ENCODE data around the gene TRIM44. TPM values are rescaled to one million over a fixed set of nuclear protein-coding genes. Genes with fewer than 3 reads are reported as not detected.
"Not testable (repeated sequence)": the region's sequence is repeated elsewhere in the genome, so short reads cannot be mapped to it uniquely, and the experiment has no call there.

Gene TRIM44
- total RNA-seq, 1 experiment from 2014 or later: 32.2 TPM

DNA sequence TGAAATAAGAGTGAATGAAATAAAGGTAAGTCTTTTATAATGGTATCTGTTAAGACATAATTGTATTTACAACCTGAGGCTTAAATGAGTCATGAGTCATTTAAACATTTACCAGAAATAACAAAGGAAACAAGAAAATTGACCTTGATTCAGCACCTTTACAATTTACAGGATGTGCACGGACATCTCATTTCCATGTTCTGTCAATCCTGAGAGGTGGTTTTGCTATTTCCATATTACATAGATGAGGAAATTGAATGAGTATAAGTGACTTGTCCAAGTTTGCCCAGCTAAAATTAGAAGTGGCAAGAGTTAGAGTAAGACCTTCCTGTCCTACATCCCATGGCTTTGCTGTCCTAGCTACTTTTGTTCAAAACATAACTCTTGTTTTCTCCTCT is 89.1 kb downstream of the TRIM44 start:
- no peak for DNase-seq (ENCODE audit: low spot score)

DNA sequence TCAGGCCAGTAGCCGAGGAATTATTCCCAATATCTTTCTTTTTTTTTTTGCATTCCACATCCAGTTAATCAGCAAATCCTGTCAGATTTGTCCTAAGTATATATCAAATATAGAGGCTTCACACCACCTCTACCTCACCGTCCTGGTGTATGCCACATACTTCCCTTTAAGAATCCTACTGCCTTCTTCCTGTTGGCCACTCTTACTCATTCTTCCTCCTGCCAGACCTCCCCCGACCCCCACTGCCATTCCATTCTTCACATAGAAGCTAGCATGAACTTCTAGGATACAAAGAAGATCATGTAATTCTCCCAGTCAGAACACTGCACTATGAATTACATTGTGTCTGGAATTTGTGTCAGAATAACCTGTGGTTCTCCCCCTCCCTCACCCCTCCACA is 89.5 kb downstream of the TRIM44 start:
- DNase-seq (ENCODE audit: low spot score): no peak

DNA sequence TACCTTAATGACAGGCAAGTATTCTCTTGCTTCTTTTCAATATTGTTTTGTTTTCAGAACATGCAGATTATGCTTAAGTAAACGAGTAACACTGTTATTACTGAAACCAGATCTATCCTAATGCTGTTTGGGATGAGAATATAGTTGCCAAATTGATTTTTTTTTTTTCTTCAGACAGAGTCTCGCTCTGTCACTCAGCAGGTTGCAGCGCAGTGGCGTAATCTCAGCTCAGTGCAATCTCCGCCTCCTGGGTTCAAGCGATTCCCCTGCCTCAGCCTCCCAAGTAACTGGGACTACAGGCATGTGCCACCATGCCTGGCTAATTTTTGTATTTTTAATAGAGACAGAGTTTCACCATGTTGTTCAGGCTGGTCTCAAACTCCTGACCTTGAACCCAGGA is 91.0 kb downstream of the TRIM44 start:
- not testable (repeated sequence) for DNase-seq (ENCODE audit: low spot score)

DNA sequence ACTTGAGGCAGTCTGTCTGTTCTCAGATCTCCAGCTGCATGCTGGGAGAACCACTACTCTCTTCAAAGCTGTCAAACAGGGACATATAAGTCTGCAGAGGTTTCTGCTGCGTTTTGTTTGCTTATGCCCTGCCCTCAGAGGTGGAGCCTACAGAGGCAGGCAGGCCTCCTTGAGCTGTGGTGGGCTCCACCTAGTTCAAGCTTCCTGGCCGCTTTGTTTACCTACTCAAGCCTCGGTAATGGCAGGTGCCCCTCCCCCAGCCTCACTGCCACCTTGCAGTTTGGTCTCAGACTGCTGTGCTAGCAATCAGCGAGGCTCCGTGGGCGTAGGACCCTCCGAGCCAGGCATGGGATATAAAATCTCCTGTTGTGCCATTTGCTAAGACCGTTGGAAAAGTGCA is 97.4 kb downstream of the TRIM44 start:
- DNase-seq (ENCODE audit: low spot score): peak; percentile 52

DNA sequence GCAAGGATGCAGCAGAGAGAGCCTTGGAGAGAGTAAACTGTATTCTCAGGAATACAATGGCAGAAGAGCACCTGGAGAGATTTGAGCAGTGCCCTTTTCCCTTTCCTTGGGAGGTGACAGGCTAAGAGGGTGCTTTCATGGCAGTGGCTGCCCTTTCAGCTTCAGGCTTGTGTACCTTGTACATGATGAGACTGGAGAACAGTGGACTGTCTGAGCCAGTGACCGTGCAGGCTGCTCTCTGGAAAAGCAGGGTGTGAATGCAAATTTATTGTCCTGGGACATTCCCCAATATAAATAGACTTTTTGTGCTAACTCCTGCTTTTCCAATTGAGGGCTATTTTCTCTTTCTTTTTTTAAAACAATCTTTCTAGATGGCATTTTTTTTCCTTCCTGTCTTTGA is 99.3 kb downstream of the TRIM44 start:
- no peak for DNase-seq (ENCODE audit: low spot score)

DNA sequence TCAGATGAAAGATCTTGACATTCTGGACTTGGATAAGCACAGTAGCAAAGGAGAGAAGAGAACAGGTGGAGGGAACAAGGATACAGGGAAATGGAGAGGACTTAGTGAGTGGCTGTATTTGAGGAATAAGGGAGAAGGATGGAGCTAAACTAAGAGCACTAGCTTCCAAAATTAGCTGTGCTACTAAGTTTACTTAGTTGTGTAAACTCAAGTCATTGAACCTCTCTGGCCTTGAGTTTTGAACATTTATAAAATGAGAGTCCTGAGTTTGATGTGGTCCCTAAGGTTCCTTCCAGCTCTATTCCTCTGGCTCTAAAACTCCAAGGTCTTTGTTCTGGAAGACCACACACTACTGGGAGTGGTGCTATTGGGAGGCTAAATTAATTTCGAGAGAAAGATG is 100.7 kb downstream of the TRIM44 start:
- DNase-seq (ENCODE audit: low spot score): no peak

DNA sequence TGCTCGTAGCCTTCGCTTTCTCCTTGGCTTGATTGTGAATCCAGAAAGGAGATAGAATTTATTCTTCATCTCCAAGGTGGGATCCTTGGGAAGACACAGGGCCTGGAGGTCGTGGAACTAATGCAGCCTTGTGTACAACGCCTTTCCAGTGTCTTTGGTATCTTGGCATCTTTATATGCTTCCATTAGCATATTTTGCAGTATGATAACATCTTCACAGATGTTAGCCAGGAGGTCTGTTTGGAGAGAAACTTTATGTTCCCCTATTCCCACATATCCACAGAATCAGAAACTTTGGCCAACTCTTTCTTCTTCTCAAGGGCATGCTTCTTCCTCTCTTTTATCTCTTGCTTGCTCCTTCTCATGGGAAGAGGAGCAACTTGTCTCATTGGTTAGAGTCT is 101.2 kb downstream of the TRIM44 start:
- DNase-seq (ENCODE audit: low spot score): no peak

DNA sequence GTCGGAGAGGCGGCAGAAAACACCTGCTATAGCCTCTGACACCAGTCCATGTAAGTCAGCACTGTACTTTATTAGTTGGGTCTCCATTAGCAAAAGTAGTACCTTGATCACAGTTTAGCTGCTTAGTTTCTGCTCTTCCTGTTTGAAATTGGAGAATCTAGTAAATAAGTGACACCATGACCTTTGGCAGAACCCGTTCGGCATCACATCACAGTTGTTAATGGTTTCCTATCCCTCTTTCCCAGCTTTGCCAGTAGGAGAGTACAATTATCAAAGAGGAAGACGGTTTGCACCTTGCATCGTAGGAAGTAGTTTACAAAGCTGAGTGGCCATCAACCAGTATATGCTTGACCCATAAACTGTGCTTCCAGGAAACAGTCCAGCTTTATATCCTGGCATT is 101.8 kb downstream of the TRIM44 start:
- DNase-seq (ENCODE audit: low spot score): no peak

DNA sequence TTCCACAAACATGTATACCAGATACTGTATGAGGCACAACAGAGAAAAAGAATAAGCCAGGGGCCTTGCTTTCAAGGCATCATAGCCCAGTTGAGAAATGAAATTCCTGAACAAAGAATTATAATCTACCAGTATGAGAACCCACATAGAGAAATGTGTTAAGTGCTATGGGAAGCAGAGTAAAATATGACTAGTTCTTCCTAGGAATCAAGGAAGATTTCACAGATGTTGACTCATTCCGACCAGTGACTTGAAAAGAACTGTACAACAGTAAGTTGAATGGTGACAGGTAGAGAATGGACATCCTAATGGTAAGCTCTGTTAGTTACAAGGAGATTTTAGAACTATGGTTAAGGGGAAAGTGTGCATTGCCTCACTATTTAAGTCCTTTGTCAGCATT is 102.6 kb downstream of the TRIM44 start:
- DNase-seq (ENCODE audit: low spot score): no peak

DNA sequence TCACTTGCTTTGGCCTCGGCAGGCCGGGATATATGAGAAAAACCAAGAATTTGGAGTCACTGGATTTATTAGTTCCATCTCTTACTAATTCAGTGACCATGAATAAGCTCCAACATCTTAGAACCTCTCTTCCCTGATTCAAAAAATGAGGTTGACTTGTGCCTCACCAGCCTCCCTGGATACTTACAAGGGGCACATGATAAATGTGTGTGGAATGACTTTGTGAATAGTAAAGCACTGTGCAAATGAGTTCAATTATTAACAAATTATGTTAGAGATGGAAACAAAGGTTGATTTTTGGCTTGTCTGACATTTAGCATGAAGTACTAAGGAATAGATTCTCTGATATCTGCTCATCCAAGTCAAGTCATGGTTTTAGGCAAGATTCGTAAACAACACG is 104.1 kb downstream of the TRIM44 start:
- DNase-seq (ENCODE audit: low spot score): no peak

DNA sequence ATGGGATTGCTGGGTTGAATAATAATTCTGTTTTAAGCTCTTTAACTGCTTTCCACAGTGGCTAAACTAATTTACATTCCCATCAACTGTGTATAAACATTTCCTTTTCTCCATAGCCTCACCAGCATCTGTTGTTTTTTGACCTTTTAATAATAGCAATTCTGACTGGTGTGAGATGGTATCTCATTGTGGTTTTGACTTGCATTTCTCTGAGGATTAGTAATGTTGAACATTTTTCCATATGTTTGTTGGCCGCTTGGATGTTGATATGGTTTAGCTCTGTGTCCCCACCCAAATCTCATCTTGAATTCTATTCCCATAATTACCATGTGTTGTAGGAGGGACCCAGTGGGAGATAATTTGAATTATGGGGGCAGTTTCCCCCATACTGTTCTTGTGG is 107.8 kb downstream of the TRIM44 start:
- not testable (repeated sequence) for DNase-seq (ENCODE audit: low spot score)

DNA sequence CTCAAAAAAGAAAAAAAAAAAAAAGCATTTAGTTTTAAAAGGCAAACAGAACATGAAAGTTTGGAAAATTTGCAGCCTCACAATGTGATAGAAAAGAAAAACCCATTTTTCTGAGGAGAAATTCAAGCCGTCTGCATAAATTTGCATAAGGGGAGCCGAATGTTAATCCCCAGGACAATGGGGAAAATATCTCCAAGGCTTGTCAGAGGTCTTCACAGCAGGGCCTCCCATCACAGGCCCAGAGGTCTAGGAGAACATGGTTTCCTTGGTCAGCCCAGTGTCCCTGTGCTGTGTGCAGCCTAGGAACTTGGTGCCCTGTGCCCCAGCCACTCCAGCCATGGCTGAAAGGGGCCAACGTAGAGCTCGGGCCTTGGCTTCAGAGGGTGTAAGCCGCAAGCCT is 109.1 kb downstream of the TRIM44 start:
- no peak for DNase-seq (ENCODE audit: low spot score)

DNA sequence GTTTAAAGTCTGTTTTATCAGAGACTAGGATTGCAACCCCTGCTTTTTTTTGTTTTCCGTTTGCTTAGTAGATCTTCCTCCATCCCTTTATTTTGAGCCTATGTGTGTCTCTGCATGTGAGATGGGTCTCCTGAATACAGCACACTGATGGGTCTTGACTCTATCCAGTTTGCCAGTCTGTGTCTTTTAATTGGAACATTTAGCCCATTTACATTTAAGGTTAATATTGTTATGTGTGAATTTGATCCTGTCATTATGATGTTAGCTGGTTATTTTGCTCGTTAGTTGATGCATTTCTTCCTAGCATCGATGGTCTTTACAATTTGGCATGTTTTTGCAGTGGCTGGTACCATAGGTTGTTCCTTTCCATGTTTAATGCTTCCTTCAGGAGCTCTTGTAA is 114.7 kb downstream of the TRIM44 start:
- not testable (repeated sequence) for DNase-seq (ENCODE audit: low spot score)

DNA sequence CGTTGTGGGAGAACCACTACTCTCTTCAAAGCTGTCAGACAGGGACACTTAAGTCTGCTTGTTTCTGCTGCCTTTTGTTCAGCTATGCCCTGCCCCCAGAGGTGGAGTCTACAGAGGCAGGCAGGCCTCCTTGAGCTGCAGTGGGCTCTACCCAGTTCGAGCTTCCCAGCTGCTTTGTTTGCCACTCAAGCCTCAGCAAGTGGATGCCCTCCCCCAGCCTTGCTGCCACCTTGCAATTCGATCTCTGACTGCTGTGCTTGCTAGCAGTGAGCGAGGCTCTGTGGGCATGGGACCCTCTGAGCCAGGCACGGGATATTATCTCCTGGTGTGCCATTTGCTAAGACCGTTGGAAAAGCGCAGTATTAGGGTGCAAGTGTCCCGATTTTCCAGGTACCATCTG is 116.4 kb downstream of the TRIM44 start:
- not testable (repeated sequence) for DNase-seq (ENCODE audit: low spot score)

DNA sequence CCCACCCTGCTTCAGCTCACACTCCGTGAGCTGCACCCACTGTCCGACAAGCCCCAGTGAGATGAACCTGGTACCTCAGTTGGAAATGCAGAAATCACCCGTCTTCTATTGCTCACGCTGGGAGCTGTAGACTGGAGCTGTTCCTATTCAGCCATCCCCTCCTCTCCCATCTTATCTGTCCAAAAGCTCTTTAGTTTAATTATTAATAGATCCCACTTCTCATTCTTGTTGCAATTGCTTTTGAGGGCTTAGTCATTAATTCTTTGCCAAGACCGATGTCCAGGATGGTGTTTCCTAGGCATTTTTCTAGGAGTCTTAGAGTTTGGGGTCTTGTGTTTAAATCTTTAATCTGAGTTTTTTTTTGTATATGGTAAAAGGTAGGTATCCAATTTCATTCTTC is 116.8 kb downstream of the TRIM44 start:
- no peak for DNase-seq (ENCODE audit: low spot score)

DNA sequence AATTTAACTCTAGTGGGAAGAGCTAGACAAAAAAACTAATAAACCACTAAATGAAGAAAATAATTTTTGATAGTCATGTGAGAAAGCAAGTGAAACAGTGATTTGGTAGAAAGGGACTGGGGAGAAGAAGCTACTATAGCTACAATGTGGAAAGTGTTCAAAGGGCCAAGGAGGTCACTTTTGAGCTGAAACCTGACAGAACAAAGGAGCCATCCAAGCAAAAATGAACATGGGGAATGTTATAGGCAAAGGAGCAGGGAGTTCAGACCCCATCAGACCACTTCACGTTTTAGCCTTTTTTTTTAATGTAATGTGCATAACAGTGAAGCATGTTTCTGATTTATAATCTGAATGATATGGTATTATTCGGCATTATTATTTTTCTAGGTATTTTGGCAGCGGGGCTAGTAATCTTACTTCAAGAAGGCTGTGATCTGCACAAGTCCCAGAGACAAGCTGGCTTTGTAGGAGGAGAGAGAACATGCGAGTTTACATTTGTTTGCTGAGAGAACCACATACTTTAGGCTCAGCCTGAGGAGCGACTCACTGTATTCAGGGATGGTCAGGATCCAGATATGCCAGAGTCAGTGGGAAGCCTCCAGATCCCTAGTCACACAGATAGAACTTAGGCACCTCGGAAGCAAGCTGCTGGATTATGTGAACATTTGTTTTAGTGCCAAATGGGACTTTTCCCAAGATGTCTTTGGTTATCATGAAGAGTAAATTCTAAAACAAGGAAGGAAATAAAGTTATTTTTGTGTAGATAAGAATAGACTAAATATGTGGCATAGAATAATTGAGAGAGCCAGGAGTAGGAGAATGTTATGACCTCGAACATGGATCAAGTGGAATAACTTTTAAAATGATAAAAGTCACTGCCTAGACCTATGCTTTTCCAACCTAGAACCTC is 118.6 kb downstream of the TRIM44 start:
- DNase-seq (ENCODE audit: low spot score): no peak

DNA sequence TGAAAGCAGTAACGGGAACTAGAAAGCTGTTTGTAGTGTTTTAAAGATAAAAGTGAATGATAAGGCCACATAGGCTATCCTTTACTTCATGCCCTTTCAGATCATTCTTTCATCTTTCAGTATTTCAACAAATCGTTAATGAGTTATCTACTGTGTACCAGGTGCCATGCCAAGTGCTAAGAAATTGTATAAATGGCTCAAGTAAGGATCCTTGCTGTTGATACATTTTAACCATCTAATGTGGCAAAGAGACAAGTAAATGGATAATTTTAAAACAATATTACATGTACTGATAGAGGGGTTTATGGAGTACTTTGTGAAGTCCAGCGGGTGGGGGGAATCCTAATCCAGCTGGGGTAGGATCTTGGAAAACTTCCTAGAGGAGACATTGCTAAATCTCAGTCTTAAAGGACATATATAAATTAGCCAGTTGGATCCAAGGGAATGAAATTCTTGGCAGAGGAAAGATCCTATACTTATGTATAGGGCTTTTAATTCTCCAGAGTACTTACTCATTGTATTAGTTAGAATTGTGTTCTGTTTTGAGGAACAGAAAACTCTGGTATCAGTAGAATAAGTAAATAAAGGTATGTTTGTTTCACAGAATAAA is 119.4 kb downstream of the TRIM44 start:
- no peak for DNase-seq (ENCODE audit: low spot score)

DNA sequence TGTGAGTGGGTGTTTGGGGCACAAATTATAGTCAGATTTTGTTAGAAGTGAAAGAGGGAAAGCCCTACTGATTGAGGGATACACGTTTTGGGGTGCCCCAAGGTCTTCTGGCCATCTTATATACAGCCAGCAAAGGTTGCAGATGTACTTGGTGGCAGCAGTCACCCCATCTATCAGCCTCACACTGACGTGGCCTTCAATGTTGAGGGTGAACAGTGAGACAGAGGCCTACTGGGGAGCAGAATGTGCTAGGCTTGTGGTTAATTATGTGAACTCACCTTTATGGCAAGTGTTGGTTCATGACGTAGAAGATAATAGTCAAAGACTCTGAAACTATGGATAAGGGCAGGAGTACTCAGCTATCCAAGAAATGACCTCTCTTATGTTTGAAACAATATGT is 121.2 kb downstream of the TRIM44 start:
- DNase-seq (ENCODE audit: low spot score): no peak

DNA sequence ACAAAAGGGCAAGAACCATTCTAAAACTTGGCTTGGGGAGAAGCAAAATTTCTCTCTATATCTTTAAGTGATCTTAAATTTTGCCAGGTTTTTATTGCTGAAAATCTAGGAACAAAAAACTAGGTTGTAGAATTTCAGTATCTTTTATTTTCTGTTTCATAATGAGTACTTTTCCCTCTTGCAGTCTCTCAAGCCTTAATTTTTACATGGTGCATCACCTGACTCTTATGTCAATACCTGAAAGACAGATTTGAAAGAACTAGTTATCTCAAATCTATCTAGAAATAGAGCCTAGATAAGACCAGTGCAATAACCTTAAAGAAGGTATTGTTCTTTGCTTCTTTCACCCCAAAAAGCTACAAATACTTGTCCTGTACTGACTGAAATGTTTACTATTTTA is 122.1 kb downstream of the TRIM44 start:
- no peak for DNase-seq (ENCODE audit: low spot score)

DNA sequence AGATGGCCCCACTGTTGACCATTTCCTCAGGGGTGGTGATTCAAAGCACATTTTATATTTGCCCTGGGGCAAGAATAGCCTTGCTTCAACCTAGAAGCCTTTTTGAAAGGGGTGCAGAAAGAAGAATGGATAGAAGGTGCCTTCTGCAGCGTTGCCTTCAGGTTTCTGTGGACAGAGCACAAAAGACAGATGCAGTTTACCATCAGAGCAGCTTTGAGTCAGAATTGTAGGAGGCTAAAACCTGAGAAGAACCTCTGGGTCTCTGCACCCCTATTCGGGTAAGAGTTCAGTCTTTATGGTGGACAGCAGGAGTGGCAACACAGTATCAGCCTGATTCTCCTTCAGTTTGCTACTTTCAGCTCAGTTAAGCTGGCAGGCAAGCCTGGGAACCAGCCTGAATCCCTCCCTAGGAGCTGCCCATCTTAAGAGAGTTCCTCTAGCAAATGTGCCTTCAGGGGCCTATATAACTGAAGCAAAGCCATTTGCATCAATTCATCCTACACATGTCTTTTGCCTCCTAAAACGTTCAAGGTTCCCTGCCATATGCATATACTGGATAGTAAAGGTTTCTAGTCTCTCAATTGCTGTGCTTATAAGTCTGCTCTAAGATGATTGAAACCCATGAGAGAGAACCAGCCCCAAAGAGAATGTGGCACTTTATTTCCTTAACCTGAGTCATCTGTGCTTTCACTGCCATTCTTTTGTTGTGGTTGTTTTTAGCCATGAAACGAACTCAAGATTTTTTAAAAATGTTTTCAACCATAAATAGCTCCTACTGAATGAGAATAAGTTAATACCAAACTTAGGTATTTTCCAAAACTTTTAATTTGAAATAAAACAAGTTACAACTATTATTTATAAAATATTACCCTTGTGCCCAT is 123.0 kb downstream of the TRIM44 start:
- no peak for DNase-seq (ENCODE audit: low spot score)

DNA sequence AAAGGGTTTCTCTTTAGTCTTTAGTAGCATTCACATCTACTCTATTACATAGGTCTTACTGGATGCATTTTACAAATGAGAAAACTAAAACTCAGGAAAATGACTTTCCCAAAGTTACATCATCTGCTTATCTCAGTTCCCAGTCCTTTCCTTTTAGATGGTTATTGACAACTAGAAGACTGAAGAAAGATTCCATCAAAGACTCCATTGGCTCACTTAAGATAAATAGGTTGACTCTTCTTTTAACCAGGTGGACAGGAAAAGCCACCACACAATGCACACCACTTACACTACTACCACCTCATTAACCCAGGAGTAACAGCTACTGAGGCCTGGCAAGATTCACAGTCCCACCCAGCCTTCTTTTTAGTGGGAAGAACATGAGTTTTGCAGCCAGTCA is 123.6 kb downstream of the TRIM44 start:
- no peak for DNase-seq (ENCODE audit: low spot score)

DNA sequence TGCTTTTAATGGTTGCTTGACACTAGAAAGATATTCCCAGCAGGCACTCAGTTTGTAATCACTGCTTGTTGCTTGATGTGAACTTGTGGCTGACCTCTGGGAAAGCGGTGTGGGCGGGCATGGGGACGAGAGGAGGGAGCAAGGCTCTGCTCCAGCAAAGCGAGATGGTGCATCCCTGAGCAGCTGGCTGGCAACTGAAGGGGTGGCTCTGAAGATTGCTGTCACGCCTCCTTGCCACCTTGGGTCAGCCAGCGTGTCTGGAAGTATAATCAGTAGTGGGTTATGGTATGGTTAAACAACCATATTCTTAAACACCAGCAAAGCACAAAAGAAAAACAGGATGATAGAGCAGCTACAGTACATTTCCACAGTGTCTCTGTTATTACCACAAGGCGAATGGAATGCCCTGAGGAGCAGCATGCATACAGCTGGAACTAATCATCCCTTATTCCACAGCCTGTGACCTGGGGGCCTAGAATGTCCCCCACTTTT is 124.5 kb downstream of the TRIM44 start:
- no peak for DNase-seq (ENCODE audit: low spot score)

Data from HT-29 (cell line).